Measurements from ENCODE around the gene GOLGA5.
"Not testable (repeated sequence)": the region's sequence is repeated elsewhere in the genome, so short reads cannot be mapped to it uniquely, and the experiment has no call there.

The GOLGA5 gene

GRCh38 chr14:92759679-92760523, 34.2 kb upstream of the GOLGA5 start:
- DNase-seq (ENCODE audit: low read depth) = no peak
- no peak overlapping the region for H3K4me3 ChIP-seq (ENCODE audit: low read depth, low read length)
- TF ChIP-seq, protein P1, sequence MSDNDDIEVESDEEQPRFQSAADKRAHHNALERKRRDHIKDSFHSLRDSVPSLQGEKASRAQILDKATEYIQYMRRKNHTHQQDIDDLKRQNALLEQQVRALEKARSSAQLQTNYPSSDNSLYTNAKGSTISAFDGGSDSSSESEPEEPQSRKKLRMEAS (IDR thresholded peaks at IDR 0.05; ENCODE audit: low read depth, low read length) = no peak
- TF ChIP-seq POLR2A (IDR thresholded peaks at IDR 0.05; ENCODE audit: extremely low read depth, insufficient read length) (no peak), MYC (IDR thresholded peaks at IDR 0.05; ENCODE audit: low read depth, low read length) (no peak), CTCF (IDR thresholded peaks at IDR 0.05; ENCODE audit: low read depth, low read length) (no peak)

GRCh38 chr14:92760524-92760805, 33.6 kb upstream of the GOLGA5 start:
- no peak for DNase-seq (ENCODE audit: low read depth)
- TF ChIP-seq CTCF (IDR thresholded peaks at IDR 0.05; ENCODE audit: low read depth, low read length) (no peak), MYC (IDR thresholded peaks at IDR 0.05; ENCODE audit: low read depth, low read length) (no peak)
- no peak overlapping the region for H3K4me3 ChIP-seq (ENCODE audit: low read depth, low read length)

GRCh38 chr14:92763666-92764631, 30.2 kb upstream of the GOLGA5 start:
- not testable (repeated sequence) for H3K4me3 ChIP-seq (ENCODE audit: low read depth, low read length); DNase-seq (ENCODE audit: low read depth)

DNA sequence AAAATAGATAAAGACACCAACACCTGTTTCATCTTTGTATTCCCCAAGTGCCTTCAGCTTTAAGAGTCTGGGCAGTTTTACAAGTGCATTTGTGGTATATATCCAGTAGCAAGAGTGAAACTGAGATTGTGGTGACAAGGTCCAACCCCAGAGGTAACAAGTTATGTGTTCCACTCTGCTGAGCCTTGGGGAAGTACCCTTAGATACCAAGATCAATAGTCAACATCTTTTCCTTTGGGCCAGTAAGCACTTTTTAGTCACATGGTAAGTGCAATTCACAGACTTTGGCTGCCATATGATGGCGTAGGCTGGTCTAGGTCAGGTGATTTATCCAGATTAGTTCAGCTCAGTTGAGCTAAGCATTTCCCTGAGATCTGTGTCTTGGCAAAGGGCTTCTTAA, 25.9 kb upstream of the GOLGA5 start:
- not testable (repeated sequence) for DNase-seq (ENCODE audit: low read depth); H3K4me3 ChIP-seq (ENCODE audit: low read depth, low read length)

- TF ChIP-seq POLR2A (IDR thresholded peaks at IDR 0.05; ENCODE audit: extremely low read depth, insufficient read length) = no peak
- H3K4me3 ChIP-seq (ENCODE audit: low read depth, low read length) = no peak overlapping the region
These were observed 25.3 kb upstream of the GOLGA5 start for GRCh38 chr14:92768795-92769194.

GRCh38 chr14:92770484-92770883, 23.6 kb upstream of the GOLGA5 start:
- no peak for DNase-seq (ENCODE audit: low read depth)
- TF ChIP-seq MYC (IDR thresholded peaks at IDR 0.05; ENCODE audit: low read depth, low read length) (no peak), CTCF (IDR thresholded peaks at IDR 0.05; ENCODE audit: low read depth, low read length) (no peak)
- no peak overlapping the region for H3K4me3 ChIP-seq (ENCODE audit: low read depth, low read length)

More at GRCh38 chr14:92768795-92769194, 25.3 kb upstream of the GOLGA5 start:
- DNase-seq (ENCODE audit: low read depth) = no peak

GRCh38 chr14:92774572-92774971, 19.5 kb upstream of the GOLGA5 start:
- DNase-seq (ENCODE audit: low read depth) = no peak
- no peak for TF ChIP-seq MYC (IDR thresholded peaks at IDR 0.05; ENCODE audit: low read depth, low read length)
- TF ChIP-seq, protein P1 (IDR thresholded peaks at IDR 0.05; ENCODE audit: low read depth, low read length) = no peak
- no peak for TF ChIP-seq CTCF (IDR thresholded peaks at IDR 0.05; ENCODE audit: low read depth, low read length)
- no peak for TF ChIP-seq POLR2A (IDR thresholded peaks at IDR 0.05; ENCODE audit: extremely low read depth, insufficient read length)
- no peak overlapping the region for H3K4me3 ChIP-seq (ENCODE audit: low read depth, low read length)

DNA sequence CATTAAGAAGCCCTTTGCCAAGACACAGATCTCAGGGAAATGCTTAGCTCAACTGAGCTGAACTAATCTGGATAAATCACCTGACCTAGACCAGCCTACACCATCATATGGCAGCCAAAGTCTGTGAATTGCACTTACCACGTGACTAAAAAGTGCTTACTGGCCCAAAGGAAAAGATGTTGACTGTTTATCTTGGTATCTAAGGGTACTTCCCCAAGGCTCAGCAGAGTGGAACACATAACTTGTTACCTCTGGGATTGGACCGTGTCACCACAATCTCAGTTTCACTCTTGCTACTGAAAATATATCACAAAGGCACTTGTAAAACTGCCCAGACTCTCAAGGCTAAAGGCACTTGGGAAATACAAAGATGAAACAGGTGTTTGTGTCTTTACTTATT, 18.8 kb upstream of the GOLGA5 start:
- DNase-seq (ENCODE audit: low read depth); H3K4me3 ChIP-seq (ENCODE audit: low read depth, low read length): not testable (repeated sequence)

- not testable (repeated sequence) for H3K4me3 ChIP-seq (ENCODE audit: low read depth, low read length)
These were observed 15.1 kb upstream of the GOLGA5 start for GRCh38 chr14:92778868-92779565.

More at GRCh38 chr14:92778868-92779565, 15.1 kb upstream of the GOLGA5 start:
- peak; percentile 15 for DNase-seq (ENCODE audit: low read depth)
